ENCODE results near the gene CPN2.

CPN2 gene

GRCh38 chr3:194352667-194353246 lies 1.6 kb upstream of the CPN2 start:
- DNase-seq: no peak

DNA sequence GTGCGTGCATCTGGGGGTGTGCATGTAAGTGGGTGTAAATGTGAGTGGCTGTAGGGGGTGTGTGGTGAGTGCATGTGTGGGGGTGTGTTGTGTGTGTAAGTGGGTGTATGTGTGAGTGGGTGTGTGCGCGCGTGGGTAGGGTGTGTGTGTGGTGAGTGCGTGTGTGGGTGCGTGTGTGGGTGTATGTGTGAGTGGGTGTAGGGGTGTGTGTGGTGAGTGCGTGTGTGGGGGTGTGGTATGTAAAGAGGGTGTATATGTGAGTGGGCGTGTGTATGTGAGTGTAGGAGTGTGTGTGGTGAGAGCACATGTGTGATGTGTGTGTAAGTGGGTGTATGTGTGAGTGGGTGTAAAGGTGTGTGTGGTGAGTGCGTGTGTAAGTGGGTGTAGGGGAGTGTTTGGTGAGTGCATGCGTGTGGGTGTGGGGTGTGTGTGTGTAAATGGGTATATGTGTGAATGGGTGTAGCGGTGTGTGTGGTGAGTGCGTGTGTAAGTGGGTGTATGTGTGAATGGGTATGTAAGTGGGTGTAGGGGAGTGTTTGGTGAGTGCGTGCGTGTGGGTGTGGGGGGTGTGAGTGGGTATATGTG lies 916 bp upstream of the CPN2 start:
- no peak for DNase-seq

DNA sequence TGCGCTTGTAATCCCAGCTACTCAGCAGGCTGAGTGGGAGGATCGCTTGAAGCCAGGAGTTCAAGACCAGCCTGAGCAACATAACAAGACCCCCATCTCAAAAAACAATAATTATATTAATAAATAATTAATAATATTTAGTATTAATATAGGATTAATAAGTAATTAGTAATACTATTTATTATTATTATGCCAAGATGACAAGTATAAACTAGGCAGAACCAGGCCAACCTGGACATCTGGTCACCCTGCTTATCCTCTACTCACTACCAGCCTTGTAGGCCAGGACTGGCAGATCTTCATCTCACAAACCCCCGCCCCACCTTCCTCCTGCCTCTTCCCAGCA lies 429 bp downstream of the CPN2 start:
- no peak for DNase-seq

DNA sequence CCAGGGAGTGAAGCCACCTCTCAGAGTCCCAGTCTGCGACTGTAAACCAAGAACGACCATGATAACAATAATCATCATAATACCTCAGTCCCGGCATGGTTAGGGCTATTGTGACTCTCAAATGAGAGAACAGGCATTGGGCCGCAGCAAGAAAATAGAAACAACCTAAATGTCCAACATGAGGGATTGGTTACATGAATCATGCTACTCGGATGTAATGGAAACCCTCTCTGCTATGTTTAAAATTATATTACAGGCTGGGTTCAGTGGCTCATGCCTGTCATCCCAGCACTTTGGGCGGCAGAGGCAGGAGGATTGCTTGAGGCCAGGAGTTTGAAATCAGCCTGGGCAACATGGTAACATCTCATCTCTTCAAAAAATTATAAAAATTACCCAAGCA lies 2.8 kb downstream of the CPN2 start:
- no peak for DNase-seq

DNA sequence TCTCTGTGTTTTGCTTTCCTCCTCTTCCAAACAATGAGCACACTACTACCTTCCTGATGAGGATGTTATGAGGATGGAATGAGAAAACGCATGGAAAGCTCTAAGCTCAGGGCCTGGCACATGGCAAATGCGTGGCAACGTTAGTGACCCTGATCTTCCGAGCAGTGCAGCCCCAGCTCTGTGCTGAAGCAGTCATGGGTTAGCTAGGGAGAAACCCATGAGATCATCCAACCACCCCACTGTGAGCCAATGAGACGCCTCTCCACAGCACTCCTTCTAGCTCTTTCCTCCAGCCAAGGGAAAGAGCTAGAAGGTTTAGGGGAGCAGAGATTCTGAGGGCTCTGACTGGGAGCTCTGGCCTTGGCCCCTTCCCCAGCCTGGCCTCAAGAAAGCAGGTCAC lies 4.5 kb downstream of the CPN2 start:
- DNase-seq: no peak

DNA sequence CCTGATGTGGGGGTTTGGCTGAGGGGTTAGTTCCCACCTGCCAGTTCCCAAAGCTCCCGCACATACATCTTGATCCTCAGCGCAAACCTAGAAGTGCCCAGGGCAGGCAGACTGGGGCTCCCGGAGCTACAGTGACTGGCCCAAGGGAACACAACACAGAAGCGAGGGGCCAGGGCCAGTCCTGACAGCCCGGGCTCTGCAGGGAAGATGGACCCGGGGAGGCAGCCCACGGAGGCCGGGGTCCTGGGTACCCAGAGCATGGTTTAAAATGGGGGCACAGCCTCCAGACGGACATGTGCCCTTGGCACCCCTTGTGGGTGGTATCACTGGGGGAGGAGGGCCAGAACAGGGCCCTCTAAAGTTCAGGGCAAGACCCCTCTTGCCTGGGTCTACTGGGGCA lies 5.1 kb downstream of the CPN2 start:
- DNase-seq: no peak

DNA sequence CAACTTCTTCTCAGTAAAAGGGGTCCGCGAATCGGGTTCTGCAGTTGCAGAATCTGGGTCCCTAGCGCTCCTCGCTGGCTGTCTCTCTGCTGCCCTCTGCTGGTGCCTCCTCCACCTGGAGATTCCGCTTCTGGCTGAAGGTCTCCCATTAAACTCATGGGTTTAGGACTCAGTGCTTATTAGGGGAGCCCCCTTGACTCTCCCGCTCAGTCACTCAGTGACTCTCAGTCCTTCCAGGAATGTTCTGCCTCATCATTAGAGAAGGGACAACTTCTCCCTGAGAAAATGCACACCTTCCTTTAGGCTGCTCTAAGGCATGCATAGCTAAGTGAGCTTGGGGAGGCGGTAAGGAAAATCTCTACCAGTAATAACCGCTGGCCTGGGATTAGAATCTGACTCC lies 7.1 kb downstream of the CPN2 start:
- DNase-seq: peak; percentile 54 to 60

DNA sequence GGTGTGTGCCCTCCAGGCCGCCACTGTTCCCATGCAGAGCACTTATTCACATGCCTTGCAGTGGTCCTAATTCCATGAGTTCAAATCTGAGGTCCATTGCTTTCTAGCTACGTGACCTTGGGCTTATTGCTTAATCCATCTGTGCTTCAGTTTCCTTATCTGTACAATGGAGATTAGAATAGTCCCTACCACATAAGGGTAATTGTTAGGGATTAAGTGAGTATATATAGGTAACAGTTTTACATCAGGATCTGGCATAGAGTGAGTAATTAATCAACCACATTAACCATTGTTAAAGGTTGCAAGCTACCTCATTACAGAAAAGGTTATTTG lies 7.6 kb downstream of the CPN2 start:
- no peak for DNase-seq

GRCh38 chr3:194342861-194343560 lies 8.1 kb downstream of the CPN2 start:
- no peak for DNase-seq

- DNase-seq: no peak
Observed at GRCh38 chr3:194340757-194341400, 10.2 kb downstream of the CPN2 start.

- no peak for DNase-seq
Observed at GRCh38 chr3:194339840-194340239, 11.3 kb downstream of the CPN2 start.

DNA sequence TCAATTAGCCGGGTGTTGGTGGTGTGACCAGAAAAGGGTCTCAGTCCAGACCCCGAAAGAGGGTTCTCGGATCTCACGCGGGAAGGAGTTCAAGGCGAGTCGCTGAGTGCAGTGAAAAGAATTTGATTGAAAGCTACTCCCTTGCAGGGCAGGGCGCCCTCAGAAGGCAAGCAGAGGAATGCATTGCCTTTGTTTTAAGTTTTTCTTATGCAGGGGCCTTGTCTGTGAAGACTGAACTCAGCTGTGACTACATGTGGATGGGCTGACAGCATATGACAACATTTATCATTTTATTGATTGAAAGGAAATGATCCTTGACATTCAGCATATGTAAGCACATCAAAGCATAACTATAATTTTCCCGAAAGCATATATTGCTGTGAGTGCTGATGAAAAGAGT lies 11.8 kb downstream of the CPN2 start:
- DNase-seq: no peak

DNA sequence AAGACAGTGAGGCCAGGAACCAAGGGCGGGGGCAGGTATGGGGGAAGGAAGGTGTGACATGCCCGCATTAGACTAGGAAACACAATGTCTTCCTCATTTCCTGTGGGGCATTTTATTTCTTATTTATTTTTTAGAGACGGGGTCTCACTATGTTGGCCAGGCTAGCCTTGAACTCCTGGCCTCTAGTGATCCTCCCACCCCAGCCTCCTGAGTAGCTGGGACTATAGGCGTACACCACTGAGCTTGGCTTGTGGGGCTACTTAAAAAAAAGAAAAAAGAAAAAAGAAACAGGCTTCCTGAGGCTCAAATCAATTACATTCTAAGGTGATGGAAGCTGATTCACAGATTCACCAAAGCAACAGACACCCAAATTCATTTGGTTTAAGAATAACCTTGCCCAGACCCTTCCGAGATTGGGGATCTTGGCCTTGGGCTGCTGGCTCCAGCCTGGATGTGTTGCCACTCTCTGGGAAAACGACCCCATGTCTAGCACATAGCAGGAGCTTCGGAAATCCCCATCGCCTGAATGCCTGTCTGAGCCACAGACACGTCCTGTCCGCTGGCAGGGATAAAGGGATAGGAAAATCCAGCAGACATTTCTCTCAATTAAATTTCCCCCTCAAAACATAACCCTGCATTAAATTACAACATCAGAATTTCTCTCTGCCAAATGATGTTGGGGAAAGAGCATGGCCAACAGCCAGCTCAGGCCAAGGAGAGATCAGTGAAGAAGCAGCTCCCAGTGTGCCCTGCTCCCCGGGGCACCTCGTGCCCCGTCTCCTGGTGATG lies 13.0 kb downstream of the CPN2 start:
- no peak for DNase-seq

DNA sequence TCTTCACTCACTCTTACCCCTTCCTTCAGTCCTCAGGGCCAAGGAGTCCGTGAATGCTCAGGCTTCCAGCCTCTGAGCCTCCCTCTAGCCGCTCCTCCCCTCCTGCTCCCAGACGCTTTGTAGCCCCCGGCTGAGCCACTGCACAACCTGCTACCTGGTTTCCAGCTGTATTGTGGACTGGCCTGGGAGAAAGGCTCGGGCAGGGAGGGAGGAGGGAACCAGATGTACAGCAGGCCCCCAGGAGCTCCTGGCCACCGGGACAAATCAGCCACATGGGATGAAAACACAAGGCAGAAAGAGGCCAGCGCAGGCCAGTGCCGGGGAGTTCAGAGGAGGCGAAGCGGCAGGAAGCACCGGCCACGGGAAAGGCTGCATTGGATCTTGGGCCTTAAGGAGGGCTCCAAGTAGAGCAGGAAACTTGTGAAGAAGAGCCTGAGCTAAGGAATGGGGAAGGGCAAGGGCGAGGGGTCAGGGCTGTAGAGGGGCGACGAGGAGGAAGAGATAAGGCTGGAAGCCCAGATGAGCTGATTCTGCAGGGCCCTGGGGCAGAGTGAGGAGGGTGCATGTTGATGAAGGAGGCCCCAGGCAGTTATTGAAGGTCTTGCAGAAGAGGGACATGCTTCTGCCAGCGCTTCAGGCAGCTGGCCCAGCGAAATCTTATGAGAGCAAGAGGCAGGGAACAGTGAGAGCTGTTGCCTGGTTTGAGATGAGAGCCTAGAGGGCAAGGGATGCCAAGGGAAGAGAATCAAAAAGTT lies 14.3 kb downstream of the CPN2 start:
- no peak for DNase-seq

DNA sequence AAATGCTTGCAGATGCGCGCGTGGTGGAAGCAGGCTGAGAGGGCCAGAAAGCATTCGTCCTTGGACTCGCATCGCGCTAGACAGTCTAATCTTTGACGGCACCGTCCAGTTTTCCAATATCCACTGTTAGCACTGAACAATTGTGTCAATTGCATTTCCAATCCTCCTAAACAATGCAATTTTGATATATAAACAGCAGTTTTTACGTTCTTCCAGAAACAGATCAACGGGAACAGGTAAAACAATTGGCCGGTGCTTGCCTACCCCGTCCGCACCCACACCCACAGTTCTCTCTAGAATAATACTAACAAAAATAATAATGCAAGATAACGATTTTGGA lies 17.2 kb downstream of the CPN2 start:
- no peak for DNase-seq

DNA sequence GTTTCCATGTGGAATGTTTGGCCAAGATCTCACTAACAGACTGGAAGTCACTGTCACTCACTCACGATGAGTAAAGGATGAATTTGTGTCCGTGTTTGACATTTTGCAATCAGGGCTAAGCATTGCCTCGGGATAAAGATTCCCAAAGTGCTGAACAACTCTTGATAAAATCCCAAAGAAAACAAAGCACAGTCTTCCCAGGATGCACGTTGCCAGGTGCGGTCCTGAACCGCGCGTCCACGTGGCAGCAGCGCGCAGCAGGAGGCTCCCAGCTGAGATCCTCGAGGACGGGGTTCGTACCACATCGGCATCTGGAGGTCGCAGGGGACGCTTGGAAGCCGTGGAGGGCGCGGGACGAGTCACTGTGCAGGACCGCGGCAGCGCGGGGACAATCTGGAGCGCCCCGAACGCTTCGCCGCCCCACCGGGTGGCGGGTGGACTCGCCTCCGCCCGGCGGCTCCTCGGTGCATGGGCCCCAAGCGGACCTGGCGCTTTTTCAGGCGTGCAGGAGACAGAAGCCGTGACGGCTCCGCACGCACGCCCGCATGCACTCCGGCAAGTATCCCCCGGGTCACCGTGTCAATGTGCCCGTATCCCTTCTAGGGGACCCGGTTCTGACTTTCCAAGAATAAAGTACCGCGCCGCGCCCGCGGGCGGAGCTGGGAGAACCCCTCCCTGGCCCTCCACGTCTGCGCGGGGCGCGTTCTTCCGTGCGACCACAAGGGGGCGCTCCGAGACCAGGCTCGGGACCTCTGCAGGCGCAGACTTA lies 17.7 kb downstream of the CPN2 start:
- peak; percentile 85 to 87 for DNase-seq

GRCh38 chr3:194332858-194333211 lies 18.3 kb downstream of the CPN2 start:
- DNase-seq: no peak

DNA sequence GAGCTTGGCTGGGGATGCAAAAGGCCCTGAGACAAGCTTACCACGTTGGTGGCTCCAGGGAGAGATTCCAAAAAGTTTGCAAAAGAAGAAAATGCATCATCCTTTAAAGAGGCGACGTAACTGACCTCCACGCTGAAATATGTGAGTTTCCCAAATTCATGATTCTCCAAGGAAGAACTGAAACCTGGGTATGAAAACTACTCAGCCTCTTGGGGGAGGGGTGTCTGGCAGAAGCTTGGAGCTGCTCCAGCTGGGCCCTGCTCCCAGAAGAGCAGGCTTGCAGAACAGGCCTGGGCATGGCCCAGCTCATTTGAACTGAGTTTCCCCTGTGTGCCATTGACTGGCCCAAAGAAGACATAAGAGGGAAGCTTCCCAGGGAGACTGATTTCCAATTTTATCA lies 20.5 kb downstream of the CPN2 start:
- no peak for DNase-seq

GRCh38 chr3:194330160-194330559 lies 21.0 kb downstream of the CPN2 start:
- DNase-seq: no peak

- DNase-seq: no peak
Observed at GRCh38 chr3:194329583-194329965, 21.6 kb downstream of the CPN2 start.

DNA sequence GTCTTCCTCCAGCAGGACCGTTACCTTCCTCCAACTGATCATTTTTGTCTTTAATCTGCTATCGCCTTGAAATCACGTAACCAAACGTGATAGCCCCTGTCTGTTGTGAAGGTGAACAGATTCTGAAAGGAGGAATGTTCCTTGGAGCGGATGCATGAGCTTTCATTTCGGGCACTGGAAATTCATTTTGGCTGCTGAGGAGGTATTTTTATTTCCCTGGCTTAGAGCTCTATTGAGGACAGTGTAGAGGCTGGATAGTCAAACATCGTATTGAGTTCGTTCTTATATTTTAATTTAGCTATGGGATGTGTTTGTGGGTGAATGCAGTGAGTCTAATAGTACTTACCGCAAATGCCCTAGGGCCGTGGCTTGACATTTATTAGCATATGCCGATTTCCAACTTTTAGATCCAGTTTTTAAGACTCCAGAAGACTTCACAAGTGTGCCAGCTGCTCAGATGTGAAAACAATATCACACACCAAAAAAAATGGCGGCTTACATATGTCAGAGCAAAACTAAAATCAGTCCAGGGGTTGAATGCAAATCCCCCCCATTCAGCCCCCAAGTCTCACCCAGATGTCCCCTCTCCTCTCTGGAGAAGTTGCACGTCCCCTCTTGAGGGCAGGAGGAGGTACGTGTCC lies 22.1 kb downstream of the CPN2 start:
- DNase-seq: no peak

All from CD4-positive, alpha-beta T cell treated with Interleukin-1 beta for 1 hour (primary cell).